GM23338 (cell line): ENCODE data around the gene ZNF280C. TPM values are rescaled to one million over a fixed set of nuclear protein-coding genes. Genes with fewer than 3 reads are reported as not detected.

Experiments used
- CREB1 ChIP-seq: fragments of 250-450 bp; sonication (Bioruptor Pico); IDR thresholded peaks from 2 replicates; pipeline ENCODE4 v1.5.0; 2020; ENCODE audit warnings: low read depth, mild to moderate bottlenecking, moderate library complexity
- ETS1 ChIP-seq: IDR thresholded peaks from 2 replicates; pipeline ENCODE4 v1.6.1; 2016; ENCODE audit warnings: antibody characterized with exemption
- EZH2 ChIP-seq: fragments of 200-600 bp; sonication (generic); IDR thresholded peaks from one replicate; pipeline ENCODE4 v1.8.0; 2017; ENCODE audit warnings: antibody characterized with exemption, mild to moderate bottlenecking, low read depth; ENCODE audit not compliant: unreplicated experiment
- EZH2phosphoT487 ChIP-seq: fragments of 200-600 bp; sonication (generic); IDR thresholded peaks from one replicate; pipeline ENCODE4 v1.8.1; 2018; ENCODE audit warnings: antibody characterized with exemption; ENCODE audit not compliant: unreplicated experiment
- JUNB ChIP-seq: IDR thresholded peaks from one replicate; pipeline ENCODE4 v1.6.1; 2016; ENCODE audit warnings: antibody characterized with exemption; ENCODE audit not compliant: unreplicated experiment
- NANOG ChIP-seq: IDR thresholded peaks from 2 replicates; pipeline ENCODE4 v1.6.1; 2016; ENCODE audit warnings: antibody characterized with exemption, borderline replicate concordance
- REST ChIP-seq: IDR thresholded peaks from one replicate; pipeline ENCODE4 v1.6.1; 2018; ENCODE audit warnings: antibody characterized with exemption; ENCODE audit not compliant: unreplicated experiment
- STAT1 ChIP-seq: IDR thresholded peaks from one replicate; pipeline ENCODE4 v1.6.1; 2016; ENCODE audit warnings: antibody characterized with exemption; ENCODE audit not compliant: unreplicated experiment
- ZNF114 ChIP-seq: fragments of 250-450 bp; sonication (Bioruptor Pico); IDR thresholded peaks from 2 replicates; pipeline ENCODE4 v1.5.0; 2020; ENCODE audit warnings: mild to moderate bottlenecking, moderate library complexity
- ZNF462 ChIP-seq: fragments of 250-450 bp; sonication (Bioruptor Pico); IDR thresholded peaks from 2 replicates; pipeline ENCODE4 v1.5.0; 2020; ENCODE audit warnings: mild to moderate bottlenecking, moderate library complexity
- polyA plus RNA-seq: library from polyadenylated mRNA; unstranded; fragments of >200 nt; fragmentation: Nextera tagmentation; extraction: Ambion mirVana; gene quantifications from 2 replicates; pipeline ENCODE4 v1.2.1, GENCODE V29; 2016
- total RNA-seq: library from RNA; depleted of rRNA; stranded (reverse); fragments of >200 nt; shearing (Covaris generic); gene quantifications from 2 replicates; pipeline ENCODE4 v1.2.3, GENCODE V29; 2014

The ZNF280C gene
- total and polyA plus RNA-seq, 2 experiments from 2014 or later, result 7.9 to 14.4 TPM

- no peak for TF ChIP-seq ZNF462
- no peak for TF ChIP-seq STAT1
- no peak for TF ChIP-seq EZH2phosphoT487
- TF ChIP-seq ETS1, result no peak
- no peak for TF ChIP-seq NANOG
- no peak for TF ChIP-seq CREB1 (CRISPR knock-in tag)
- no peak for TF ChIP-seq EZH2
- TF ChIP-seq JUNB, result no peak
- TF ChIP-seq REST, result no peak
- no peak for TF ChIP-seq ZNF114
These were observed 57.1 kb downstream of the ZNF280C start (continued) for GRCh38 chrX:130211415-130212186.
